ENCODE data around the gene SNTA1.
"Not testable (repeated sequence)": the region's sequence is repeated elsewhere in the genome, so short reads cannot be mapped to it uniquely, and the experiment has no call there.

SNTA1 gene

DNA sequence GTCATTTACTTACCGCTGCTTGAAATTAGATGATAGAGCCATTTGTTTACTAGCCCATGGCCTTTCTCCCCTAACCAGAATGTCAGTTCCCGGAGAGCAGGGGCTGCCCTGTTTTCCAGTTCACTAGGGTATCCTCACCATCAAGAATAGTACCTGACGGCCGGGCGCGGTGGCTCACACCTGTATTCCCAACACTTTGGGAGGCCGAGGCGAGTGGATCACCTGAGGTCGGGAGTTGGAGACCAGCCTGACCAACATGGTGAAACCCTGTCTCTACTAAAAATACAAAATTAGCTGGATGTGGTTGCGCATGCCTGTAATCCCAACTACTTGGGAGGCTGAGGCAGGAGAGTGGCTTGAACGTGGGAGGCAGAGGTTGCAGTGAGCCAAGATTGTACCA is 19.7 kb downstream of the SNTA1 start:
- DNase-seq, result not testable (repeated sequence)

DNA sequence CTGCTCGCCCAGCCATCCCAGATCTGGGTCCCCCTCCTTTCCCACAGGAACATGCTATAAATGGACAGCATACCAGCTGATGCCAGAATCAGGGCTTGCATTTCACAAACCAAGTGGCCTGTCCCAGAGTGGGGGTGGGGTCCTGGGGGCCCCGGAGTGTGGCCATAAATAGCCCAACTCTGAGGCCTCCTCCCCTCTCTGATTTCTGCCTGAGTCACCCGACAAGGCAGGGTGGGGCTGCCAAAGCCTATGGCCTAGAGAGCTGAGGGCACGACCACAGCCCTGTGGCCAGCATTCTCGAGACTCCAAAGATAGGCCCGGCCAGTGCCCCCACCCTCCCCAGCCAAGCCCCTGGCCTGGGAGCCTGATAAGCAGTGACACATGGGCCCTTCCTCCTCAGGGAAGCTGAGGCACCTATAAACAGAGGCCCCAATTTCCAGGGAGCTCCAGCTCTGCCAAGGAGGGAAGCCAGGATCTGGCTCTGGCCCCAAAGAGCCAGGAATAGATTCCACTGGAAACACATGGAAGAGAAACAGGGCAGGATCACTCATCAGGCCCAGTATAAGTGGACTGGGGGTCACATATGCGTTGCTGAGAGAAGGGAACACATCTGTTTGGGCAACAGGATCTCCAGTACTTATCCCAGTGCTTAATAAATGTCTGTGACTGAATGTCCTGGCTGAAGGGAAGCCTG is 20.3 kb downstream of the SNTA1 start:
- no peak for DNase-seq

DNA sequence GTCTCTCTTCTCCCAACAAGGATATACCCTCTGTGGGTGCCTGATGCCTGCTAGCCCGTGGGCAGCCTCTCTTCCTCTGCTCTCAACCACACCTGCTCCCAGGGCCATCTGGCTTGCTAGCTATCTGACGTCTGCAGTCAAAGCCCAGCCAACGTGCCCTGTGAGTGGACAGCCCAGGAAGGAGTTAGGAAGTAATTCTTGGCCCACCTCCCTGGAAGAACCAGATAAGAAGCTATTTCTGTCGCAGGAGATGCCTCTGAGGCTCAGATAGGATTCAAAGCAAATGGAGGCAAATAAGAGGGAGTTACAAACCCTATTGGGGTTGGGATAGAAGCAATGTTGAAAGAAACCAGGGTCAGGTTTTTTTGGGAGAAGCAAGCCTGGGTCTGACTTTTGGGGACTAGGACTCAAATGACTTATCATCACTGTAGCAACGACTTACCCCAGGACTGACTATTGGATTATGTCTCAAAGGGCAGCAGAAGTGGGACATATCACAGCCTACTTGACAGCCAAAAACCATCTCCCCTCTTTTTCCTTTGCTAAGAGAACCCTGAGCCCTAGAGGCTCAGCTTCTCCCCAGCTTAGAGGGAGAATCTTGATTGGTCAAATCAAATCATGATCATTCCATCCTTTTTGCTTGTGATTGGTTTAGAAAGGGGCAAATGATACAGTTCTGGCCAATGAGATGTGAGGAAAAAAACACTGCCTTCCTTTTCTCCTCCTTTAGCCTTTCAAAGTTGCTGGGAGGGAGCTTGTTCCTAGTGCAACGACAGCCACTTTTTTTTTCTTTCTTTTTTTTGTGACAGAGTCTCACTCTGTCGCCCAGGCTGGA is 24.2 kb downstream of the SNTA1 start:
- no peak for DNase-seq

DNA sequence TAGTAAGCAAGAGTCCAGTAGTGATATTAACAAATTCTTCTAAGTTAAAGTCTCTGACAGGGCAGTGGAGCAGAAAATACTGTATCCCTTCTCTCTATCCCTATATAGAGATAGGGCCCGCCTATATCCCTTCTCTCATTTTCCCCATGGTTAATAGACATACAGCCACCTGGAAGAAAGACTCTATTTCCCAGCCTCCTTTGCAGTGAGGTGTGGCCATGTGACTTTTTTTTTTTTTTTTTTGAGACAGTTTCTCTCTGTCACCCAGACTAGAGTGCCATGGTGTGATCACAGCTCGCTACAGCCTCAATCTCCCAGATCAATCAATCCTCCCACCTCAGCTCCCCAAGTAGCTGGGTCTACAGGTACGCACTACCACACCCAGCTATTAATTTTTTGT is 25.5 kb downstream of the SNTA1 start:
- no peak for DNase-seq

DNA sequence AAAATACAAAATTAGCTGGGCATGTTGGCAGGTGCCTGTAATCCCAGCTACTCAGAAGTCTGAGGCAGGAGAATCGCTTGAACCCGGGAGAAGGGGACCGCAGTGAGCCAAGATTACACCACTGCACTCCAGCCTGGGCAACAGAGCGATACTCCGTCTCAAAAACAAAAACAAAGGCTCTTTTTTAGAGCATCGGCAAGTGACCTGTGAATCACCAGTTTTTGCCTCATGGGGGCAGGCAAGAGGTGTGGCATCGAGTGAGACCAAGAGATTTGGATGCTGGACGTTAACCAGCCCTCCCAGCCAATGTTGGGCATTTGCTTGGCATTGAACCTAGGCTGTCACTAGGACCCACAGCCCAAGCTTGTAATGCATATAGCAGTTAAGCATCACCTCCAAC is 27.6 kb downstream of the SNTA1 start:
- no peak for DNase-seq

DNA sequence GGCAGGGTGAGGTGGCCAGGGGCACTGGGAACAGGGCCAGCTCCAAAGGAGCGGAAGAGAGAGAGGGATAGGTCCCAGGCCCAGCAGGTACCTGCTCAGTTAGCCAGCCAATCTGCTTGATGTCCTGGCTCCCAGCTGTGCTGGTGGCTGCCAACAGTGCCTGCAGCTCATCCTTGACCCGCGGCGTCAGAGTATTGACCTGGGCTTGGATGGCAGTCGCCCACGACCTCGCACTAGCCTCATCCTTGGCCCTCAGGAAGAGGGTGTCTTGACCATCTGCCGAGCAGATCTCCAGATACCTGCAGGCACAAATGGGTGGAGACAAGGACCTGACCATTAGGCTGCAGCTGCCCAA is 31.1 kb downstream of the SNTA1 start:
- no peak for DNase-seq

DNA sequence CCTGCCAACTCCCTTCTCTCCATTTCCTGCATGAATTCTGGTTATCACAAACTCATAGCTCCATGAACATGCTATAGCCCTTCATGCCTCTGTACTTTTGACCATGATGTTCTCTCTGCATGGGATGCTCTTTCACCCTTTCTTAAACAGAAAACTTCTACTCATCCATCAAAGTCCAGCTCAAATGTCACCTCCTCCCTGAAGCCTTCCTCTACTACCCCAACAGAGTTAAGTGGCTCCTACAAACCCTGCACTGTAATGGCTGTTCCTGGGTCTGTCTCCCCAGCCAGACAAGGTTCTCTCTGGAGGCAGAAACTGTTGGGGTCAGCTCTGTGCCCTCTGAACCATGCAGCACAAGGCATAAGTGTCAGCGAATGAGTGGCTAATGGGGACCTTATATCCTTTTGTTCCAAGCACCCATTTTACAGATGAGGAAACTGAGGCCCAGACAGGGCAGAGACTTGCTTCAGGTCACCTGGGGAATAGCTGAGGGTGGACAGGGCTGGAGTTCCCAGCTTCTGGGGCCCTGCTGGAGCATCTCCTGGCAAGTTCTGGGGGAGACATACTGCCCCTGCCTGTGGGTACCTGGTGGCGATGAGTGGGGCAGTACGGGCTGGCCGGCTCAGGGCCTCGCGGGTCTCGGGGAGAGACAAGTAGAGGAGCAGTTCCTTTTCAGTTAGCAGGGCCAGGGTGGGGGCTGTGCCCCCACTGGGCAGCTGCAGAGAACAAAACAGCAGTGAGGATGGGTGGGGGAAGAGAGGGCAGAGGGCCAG is 31.7 kb downstream of the SNTA1 start:
- no peak for DNase-seq

DNA sequence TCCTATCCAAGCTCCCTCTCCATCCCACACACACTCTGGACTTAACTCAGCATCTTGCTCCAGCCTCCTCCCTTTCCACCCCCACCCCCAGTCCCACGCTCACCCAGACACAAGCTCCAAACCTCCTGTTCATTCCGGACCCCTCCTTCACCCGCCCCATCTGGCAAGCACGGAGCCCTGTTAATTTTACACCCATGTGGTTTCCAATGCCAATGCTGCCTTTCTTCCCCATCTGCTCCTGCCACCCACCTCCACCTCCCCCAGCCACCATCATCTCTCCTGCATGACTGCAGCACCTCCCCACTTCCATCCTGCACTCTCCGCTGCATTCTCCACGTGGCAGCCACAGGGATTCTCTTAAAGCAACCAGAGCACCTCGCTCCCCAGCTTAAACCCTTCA is 32.3 kb downstream of the SNTA1 start:
- no peak for DNase-seq

DNA sequence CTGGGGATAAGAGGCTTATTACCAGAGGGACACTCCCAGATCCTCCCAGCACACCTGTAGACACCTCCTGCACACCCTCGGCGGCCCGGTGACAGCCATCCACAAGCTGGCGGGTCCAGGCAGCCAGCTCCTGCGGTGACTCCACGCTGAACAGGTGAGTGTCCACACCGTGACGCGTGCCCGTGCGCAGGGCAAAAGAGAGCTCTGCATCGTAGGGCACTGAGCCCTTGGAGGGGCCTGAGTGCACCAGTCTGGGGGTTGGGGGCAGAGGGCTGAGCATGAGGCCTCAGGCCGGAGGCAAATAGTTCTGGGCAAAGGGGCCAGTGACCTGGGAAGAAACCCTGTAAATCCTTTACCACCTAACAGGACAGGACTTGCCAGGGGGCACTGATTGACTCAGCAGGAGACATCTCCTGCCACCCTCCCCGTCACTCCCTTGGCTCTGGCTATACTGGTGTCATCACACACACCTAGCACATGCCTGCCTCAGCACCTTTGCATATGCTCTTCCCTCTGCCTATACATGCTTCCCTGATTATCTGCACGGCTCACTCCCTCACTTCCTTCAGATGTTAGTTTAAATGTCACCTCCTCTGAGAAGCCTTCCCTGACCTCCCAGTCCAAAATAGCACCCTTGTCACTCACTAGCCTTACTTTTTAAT is 33.4 kb downstream of the SNTA1 start:
- DNase-seq, result no peak

DNA sequence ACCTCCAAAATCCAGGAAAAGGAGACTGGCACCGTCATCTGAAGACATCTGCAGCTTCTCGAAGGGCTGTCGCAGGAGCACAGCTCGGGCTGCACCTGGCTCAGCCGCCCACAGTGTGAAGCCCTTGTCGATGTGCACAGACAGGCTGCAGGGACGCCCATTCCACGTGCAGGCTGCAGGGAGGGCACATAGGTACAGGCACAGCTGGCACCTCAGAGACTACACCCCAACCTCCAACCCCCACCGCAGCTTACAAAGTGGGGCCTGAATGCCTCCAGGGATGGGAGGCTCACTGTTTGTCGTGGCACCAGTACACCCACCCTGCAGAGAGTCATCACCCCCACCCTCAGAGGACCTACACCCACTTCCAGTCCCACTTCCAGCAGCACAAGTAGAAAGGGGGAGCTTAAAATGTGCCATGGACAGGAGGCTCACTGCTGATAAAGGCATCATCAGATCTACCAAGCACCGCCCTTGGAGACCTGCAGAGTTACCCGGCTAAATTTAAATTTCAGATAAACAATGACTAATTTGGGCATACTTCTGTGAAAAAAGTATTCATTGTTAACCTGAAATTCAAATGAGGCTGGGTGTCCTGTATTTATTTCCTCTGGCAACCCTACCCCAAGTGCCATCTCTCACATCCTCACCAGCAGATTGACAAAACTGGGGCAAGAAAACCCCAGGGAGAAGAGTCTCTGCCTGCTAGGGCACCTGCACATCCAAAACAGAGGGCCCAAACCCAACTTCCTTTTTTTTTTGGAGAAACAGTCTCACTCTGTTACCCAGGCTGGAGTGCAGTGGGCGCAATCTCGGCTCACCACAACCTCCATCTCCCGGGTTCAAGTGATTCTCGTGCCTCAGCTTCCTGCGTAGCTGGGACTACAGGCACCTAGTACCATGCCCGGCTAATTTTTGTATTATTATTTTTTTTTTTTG is 34.6 kb downstream of the SNTA1 start:
- no peak for DNase-seq

DNA sequence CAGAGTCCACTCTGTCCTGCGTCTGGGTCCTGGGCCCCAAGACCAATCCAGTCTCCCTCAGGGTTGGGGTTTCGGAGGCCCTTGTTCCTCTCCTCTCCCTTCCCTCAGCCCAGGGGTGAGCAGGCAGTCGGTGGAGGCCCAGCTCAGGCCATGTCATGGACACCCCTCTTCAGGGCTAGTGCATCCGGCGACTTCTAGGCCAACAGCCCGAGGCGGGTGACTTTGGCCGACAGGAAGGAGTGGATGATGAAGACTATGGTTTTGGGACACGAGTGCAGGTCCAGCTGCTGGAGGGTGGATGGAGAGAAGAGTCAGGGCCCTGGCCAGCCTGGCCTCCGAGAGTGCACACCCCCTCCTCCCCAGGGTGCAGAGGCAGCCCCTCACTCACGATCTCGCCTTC is 35.2 kb downstream of the SNTA1 start:
- no peak for DNase-seq

DNA sequence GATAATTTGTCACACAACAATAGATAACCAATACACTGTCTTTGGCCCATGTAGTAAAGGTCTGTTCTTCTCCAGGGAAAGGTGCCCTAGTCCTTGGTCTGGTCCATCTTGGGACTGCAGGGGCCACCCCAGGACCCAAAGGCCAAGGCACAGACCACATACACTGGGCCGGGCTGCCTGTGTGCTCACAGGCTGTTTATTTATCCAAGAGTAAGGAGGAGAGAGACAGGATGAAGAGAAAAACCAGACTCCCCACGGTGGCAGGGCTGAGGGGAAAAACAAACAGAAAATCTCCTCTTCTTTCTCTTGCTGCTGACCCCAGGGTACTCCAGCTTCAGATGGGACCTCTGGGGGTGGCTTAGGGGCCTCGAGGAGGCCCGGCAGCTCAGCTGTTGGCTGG is 35.8 kb downstream of the SNTA1 start:
- no peak for DNase-seq

DNA sequence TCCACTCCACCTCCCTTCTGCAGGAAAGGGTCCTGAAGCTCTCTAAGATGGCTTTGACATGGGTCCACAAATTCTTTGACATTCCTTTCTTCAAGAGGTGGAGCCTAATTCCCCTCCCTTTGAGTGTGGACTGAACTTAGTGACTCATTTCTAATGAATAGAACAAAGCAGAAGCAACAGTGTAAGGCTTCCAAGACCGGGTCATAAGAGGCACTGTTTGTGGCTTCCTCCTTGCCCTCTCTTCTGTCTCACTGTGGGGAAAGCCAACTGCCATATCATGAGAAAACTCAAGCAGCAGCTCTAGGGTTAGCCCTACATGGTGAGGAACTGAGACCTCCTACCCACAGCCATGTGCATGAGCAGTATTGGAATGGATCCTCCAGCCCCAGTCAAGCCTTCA is 36.3 kb downstream of the SNTA1 start:
- no peak for DNase-seq

DNA sequence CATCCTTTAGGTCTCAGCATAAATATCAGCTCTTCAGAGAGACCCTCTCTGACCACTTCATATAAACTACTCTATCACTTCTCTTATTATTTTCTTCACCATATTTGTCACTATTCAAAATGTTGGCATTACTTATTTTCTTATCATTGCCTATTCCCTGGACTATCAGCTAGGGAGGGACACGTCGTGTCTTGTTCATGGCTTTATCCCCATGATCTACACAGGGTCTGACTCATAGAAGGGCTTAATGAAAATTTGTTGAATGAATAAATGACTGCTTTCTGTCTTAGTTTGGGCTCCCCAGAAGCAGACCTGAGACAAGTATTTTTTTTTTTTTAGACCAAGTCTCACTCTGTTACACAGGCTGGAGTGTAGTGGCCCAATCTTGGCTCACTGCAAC is 39.3 kb downstream of the SNTA1 start:
- DNase-seq, result no peak

DNA sequence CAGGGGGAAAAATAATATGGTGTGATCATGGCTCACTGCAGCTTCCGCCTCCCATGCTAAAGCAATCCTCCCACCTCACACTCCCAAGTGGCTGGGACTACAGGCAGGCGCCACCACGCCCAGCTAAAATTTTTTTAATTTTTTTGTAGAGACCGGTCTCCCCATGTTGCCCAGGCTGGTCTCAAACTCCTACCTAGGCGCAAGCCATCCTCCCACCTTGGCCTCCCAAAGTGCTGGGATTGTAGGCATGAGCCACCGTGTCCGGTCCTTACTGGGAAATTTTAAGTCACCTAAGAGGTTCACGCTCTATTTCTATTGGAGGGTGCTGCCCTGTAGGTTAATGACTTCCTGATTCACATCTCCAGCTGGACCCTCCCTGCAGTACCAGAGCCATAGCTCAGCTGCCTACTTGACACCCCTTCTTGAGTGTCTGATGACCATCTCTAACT is 41.6 kb downstream of the SNTA1 start:
- no peak for DNase-seq

DNA sequence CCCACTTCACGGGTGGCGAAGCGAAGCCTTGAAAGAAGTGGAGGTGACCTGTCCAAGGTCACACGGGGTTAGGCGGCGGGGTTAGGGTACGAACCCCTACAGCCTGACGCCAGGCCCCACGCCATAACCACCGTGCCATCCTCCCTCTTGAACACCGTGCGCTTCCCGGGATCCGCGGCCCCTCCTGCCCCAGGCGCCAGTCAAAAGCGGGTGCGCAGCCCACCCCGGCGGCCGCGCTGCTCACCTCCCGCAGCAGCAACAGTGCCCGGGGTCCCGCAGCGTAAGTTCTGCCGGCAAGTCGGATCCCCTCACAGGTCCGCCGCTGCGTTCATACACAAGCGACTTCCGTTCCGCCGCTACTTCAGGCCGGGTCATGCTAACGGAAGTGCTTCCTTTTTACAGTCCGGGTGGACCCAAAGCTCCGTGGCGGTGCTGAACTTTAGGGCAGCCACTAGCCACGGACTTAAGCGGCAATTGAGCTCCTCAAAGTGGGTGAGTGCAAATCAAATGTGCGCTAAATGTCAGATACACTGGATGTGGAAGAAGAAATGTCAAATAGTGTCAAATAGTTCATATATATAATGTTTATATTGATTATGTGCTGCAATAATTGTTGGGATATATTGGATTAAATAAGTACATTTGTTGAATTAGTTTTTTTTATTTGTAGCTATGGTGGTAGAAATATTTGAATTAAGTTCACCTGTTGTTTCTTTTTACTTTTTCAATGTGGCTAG is 42.2 kb downstream of the SNTA1 start, which contains the start of gene CDK5RAP1:
TSS of gene CDK5RAP1 (minus strand) at position 336 of the 737 bp plus-strand sequence. CDS start 4,455 bp downstream, outside the sequence.
- peak; percentile 79 for DNase-seq

DNA sequence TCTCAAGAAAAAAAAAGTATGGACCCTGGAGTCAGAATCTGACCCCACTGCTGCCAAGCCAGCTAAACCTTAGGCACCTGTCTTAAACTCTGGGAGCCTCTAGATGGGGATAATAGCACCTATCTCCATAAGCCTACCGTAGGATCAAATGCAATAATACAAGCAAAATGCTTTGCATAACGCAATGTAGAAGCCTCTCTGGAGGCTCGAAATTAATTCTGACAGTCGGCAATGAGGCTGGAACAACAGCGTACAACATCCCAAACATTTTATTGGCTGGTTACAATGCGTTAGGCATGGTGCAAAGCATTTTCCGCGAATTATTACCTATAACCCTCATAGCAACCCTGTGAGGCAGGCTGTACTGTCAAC is 42.8 kb downstream of the SNTA1 start:
- DNase-seq, result no peak

DNA sequence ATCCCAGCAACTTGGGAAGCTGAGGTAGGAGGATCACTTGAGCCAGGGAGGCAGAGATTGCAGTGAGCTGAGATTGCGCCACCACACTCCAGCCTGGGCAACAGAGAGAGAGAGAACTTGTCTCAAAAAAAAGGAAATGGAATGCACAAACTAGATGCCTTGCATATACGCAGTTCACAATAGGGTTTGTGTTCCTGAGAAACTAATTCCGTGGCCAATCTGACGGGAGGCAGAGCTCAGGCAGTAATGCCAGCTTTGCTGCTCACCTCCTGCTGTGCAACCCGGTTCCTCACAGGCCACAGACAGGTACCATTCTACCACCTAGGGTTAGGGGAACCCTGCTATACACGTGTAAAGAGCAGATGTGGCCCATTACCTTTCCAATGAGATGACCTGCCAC is 43.6 kb downstream of the SNTA1 start:
- DNase-seq, result no peak

DNA sequence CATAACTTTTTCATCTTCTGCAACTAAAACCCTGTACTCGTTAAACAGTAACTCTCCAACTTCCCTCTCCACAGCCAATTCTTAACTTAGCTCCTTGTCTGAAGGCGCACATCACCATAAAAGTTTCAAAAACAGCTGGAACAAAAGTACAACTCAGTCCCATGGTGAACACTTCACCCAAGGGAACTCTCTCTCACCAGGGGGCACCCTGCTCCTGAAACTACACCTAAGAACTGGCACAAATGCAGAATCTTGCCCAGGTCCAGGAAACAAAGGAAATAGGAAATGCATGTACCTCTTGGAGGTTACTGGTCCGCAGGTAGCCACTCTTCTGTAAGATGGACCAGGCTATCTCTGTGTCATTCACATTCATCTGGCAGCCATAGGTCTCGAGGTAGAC is 48.8 kb downstream of the SNTA1 start:
- DNase-seq, result no peak

DNA sequence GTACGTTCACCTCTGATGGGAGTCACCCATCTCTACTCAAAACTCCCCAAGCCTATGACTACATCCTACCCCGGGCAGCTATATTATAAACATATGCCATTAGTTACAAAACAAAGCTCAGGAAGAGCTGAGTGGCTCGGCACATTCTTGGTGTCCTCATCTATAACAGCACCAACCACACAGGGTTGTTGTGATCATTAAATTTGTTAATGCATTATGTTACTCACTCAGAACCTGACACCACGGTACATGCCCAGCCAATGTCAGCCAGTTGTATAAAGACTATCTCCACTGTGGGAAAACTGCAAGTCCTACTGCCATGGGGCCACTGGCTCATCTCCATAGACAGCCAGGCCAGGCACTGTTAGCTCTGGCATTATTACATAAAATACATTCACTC is 50.0 kb downstream of the SNTA1 start:
- DNase-seq, result no peak

DNA sequence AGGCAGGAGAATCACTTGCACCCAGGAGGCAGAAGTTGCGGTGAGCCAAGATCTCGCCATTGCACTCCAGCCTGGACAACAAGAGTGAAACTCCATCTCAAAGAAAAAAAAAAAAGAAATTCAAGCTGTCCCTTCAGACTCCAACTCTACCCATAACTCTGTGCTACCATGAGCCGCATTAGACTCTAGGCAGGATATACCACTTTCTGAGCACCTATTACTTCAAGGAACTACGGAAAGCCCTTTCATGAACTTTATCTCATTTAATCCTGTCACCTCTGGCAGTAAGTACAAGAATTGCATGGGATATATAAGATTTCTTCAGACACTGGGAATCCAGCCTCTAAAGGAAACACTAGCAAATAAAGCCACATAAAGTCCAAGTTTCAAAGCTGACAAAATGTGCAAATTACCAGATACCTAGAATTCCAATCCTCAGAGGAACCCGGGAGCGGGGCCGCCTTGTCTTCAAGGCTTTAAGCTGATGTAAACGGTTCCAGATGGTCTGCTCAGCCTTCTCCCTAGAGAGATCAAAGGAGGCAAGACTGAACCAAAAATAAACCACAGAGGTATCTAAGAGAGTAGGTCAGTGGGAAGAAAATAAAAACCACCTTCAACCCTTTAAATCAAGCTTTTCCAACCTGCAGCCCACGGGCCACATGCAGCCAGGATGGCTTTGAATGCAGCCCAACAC is 51.7 kb downstream of the SNTA1 start:
- DNase-seq, result no peak

All from activated T-cell treated with anti-CD3 and anti-CD28 coated beads for 4 hours (primary cell).